Limb (tissue), 2 donors: ENCODE measurements around the gene C9.
"Not testable (repeated sequence)": the region's sequence is repeated elsewhere in the genome, so short reads cannot be mapped to it uniquely, and the experiment has no call there.

Experiments used
- DNase-seq, 2 donors: peaks; one replicate each; pipeline ENCODE4 v3.0.0-alpha.2; 2016; ENCODE audit errors: extremely low spot score in 2 of 2

The C9 gene

DNA sequence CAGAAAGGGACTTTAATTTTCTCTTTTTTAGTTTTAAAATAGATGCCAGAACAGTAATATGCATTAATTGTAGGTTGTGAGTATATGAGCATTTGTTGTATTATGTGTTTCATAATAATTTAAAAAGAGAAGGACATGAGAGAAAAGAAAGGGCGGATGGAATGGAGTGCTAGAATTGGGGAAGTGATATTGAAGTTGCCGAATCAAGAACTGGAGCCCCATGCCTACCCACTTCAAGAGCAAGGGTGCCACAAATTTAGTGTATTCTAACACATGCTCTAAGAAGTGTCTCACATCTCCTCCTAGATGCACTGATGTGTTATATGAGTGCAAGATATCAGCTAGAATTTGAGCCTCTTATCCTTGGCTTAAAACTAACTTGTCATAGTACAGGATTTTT lies 101.3 kb downstream of the C9 start:
- DNase-seq: no peak

DNA sequence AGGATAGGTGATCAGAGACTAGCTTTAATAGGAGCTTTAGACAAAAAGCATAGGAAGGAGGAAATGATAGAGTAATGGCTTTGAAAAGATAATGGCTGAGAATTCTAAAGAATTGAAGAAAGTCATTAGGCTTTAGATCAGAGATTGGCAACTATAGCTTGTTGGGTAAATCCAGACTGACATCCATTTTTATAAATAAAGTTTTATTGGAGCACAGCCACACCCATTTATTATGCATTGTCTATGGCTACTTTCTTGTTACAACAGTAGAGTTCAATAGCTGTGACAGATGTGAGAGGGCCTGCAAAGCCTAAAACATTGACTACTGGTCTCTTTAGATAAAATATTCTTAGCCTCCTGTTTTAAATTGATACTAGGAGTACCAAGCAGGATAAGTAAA lies 104.2 kb downstream of the C9 start:
- no peak for DNase-seq

DNA sequence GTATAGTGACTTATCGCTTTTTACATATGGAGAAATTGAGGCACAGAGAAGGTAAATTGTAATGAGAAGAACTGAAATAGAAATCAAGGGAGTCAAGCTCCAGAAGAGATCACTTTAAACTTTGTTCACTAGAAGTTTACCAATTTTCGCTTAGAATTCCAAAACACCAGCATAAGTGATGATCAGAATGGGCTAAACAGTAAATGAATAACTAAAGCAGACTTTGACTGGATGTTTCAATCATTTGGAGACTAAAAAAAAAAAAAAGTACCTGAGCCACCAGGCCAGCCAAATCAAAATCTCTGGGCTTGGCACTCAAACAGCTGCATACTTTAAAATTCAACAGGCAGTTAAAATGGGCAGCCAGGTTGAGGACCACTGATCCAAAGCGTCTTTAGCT lies 106.7 kb downstream of the C9 start:
- DNase-seq: no peak

DNA sequence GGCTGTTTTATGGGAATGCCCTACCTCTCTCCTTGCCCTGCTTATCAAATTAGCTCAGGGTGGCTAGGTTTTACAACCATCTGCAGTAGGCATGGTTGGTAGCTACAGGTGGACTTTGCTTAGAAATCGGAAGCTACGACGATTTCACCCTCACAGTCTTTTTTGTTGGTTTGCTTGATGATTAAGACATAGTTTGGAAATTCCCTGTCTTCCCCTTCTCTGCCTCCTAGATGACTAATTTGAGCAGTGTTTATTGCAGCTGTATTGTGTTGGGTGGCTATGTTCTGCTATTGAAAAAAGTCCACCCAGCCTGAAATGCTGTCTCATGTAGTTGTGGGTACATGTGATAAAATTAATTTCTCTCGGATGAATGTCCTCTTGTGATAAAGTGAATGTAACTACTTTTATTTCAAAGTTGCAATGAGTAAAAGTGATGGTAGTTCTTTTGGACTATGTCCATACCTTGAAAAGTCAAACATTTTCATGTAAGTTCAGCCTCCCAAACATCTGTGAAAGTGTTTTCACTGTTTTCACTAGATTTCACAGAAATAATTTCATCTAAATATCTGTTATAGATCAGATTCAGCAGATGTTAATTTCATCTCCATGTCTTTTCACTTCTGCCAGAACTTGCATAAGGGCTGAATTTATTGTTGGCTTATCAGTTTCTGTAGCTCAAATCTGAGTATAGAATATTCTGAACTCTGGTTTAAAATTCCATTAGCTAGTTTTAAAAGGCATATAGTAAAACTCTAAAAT lies 107.6 kb downstream of the C9 start:
- DNase-seq: no peak

DNA sequence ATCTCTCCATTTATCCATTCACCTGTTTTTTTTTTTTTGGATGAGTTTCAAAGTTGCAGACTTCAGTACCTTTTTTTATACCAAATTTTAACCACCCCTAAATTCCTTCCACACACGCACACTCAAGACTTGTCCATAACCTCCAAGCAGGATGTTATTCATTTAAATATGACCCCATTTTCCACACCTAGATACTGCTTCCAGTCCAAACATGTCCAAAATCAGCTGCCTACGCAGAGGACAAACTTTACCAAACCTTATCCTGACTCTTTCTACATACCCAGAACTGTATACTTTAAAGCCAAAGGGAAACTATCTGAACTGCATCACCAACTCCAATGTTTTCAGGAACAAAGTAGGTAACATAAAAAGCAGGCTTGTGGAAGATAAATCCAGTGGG lies 108.9 kb downstream of the C9 start:
- DNase-seq: no peak

DNA sequence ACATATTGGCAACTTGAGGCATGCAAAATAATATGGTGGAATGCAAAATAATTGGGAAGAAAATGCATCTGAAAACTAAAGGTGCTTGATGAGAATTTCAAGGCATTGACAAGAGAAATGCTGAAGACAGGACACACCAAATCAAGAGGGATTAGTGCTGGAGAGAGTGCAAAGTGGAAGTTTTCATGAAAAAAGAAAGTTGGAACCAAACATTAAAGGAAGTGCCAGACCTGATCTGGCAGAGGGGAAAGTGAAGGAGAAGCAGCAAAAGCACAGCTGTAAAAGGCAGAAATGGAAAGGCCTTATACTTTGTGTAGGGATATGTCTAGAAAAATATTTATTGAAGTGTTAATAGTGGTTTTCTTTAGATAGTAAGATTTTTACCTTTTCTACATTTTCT lies 109.6 kb downstream of the C9 start:
- DNase-seq: no peak

DNA sequence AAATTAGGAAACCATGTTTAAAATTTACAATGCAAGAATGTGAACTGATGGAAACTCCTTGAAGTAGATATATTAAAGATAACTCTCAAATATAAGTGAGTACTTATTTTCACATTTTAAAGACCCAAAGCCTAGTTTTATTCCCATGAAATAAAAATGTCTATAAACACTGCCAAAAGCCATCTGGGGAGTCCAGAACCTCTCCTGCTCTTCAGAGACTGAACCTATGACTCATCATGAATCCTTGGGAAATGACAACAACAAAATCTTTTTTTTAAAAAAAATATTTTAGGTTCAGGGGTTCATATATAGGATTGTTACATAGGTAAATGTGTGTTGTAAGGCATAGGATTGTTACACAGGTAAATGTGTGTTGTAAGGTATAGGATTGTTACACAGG lies 111.1 kb downstream of the C9 start:
- DNase-seq: no peak

DNA sequence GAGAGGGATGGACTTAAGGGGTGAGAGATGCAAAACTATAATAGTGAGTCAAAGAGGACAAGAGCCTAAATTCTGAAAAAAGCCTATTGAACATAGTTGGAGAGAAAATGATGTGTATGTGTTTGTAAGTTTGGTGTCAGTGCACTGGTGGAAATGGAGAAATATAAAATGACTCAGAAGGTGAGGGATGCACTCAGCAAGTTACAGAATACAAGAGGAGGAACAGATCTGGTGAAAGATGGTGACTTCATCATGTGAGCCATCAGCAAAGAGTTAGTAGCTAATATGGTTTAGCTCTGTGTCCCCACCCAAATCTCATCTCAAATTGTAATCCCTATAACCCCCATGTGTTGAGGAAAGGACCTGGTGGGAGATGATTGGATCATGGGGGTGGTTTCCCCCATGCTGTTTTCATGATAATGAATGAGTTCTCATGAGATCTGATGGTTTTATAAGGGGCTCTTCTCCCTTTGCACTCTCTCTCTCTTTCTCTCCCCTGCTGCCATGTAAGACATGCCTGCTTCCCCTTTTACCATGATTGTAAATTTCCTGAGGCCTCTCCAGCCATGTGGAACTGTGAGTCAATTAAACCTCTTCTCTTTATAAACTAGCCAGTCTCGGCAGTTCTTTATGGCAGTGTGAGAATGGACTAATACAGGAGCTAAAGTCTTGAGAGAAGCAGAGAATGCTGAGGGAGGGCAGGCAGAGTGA lies 114.6 kb downstream of the C9 start:
- DNase-seq: no peak

DNA sequence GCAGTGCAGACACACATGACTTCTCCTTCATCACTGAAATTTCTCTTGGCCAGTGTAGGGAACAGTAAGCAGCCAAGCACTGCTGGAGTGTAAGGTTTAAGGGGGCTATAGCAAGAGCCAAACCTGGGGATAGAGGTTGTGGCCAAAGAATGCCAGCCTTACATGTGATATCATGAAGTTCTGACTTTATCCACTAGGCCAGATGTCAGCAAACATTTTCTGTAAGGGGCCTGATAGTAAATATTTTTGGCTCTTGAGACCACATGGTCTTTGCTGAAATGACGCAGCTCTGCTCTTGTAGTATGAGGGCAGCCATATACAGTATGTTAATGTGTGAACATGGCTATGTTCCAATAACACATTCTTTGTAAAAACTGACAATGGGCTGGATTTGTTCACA lies 115.2 kb downstream of the C9 start:
- DNase-seq: no peak

DNA sequence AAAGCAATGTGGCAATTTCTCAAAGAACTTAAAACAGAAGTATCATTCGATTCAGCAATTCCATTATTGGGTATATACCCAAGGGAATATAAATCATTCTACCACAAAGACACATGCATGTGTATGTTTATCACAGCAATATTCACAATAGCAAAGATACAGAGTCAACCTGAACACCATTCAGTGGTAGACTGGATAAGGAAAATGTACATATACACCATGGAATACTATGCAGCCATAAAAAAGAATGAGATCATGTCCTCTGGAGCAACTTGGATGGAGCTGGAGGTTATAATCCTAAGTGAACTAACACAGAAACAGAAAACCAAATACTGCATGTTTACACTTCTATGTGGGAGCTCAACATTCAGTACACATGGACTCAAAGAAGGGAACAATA lies 123.5 kb downstream of the C9 start:
- DNase-seq: no peak

DNA sequence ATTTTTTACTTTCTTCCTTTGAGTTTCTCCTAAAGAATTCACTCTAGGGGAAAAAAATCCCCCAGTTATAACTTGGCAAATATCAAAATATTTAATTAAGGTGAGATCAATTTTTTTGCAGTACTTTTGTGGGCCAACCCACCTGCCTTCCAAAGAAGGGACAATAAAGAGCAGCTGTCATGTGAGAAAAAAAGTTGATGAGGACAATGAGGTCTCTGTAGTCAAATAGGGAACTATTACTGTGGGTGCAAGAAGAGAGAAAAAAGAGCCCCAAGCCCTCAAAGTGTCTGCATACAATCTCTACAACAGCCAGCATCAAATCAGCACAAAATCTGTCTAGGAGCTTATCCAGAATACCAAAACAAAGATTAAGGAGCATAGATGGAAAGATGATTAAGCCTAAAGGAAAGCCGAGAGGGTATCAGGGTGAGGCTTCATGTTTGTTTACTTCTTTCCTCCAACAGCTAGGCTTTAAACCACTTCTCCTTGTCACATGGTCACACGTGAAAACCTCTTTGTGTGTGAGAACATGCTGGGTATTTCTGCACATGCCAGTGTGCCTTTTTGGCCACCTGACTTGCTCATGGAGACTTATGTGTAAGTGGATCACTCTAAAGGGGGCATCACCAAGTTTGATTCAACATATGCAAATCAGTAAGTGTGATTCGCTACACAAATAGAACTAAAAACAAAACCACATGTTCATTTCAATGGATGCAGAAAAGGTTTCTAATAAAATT lies 125.8 kb downstream of the C9 start:
- DNase-seq: no peak

DNA sequence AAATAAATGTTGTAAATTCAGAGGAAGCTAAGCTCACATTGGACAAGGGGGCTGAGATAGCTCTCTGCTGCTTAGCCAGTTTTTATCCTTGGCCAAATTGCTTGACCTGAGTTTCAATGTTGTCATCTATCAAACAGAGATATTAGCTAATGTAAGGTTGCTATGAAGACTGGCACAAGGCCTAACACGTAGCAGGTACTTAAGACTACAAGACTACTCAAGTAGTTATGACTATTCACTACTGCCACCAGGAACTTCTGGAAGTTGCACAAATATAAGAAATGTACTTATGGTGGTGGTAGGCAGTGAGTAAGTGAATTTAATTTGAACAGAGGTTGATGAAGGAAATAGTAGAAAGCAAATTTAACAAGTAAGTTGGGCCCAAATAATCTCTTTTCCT lies 127.6 kb downstream of the C9 start:
- DNase-seq: no peak

DNA sequence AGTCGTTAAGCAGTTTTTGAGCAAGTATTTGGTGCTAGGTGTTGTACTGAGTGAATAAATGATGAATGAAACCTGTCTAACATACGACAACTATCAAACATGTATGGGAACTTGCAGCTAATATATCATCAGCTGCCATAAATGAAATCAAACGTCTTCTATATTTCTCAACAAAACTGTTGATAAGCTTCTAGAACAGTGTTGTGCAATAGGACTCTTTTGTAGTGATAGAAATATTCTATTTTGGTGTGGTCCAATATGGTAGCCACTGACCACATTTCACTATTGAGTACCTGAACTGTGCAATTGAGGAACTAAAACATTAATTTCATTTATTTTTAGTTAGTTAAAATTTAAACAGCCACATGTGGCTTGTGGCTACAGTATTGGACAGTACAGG lies 128.6 kb downstream of the C9 start:
- no peak for DNase-seq

DNA sequence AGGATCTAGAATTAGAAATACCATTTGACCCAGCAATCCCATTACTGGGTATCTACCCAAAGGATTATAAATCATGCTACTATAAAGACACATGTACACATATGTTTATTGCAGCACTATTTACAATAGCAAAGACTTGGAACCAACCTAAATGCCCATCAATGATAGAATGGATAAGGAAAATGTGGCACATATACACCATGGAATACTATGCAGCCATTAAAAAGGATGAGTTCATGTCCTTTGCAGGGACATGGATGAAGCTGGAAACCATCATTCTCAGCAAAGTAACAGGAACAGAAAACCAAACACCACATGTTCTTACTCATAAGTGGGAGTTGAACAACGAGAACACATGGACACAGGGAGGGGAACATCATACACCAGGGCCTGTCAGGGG lies 129.8 kb downstream of the C9 start:
- not testable (repeated sequence) for DNase-seq
